Activated T-cell treated with anti-CD3 and anti-CD28 coated beads for 24 hours (primary cell): Measurements from ENCODE around the gene RC3H1.
"Not testable (repeated sequence)": the region's sequence is repeated elsewhere in the genome, so short reads cannot be mapped to it uniquely, and the experiment has no call there.

Experiments
- DNase-seq: peaks from one replicate; pipeline ENCODE4 v3.0.0-alpha.2; 2020; ENCODE audit warnings: low read depth

RC3H1 gene, protein sequence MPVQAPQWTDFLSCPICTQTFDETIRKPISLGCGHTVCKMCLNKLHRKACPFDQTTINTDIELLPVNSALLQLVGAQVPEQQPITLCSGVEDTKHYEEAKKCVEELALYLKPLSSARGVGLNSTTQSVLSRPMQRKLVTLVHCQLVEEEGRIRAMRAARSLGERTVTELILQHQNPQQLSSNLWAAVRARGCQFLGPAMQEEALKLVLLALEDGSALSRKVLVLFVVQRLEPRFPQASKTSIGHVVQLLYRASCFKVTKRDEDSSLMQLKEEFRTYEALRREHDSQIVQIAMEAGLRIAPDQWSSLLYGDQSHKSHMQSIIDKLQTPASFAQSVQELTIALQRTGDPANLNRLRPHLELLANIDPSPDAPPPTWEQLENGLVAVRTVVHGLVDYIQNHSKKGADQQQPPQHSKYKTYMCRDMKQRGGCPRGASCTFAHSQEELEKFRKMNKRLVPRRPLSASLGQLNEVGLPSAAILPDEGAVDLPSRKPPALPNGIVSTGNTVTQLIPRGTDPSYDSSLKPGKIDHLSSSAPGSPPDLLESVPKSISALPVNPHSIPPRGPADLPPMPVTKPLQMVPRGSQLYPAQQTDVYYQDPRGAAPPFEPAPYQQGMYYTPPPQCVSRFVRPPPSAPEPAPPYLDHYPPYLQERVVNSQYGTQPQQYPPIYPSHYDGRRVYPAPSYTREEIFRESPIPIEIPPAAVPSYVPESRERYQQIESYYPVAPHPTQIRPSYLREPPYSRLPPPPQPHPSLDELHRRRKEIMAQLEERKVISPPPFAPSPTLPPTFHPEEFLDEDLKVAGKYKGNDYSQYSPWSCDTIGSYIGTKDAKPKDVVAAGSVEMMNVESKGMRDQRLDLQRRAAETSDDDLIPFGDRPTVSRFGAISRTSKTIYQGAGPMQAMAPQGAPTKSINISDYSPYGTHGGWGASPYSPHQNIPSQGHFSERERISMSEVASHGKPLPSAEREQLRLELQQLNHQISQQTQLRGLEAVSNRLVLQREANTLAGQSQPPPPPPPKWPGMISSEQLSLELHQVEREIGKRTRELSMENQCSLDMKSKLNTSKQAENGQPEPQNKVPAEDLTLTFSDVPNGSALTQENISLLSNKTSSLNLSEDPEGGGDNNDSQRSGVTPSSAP

DNA sequence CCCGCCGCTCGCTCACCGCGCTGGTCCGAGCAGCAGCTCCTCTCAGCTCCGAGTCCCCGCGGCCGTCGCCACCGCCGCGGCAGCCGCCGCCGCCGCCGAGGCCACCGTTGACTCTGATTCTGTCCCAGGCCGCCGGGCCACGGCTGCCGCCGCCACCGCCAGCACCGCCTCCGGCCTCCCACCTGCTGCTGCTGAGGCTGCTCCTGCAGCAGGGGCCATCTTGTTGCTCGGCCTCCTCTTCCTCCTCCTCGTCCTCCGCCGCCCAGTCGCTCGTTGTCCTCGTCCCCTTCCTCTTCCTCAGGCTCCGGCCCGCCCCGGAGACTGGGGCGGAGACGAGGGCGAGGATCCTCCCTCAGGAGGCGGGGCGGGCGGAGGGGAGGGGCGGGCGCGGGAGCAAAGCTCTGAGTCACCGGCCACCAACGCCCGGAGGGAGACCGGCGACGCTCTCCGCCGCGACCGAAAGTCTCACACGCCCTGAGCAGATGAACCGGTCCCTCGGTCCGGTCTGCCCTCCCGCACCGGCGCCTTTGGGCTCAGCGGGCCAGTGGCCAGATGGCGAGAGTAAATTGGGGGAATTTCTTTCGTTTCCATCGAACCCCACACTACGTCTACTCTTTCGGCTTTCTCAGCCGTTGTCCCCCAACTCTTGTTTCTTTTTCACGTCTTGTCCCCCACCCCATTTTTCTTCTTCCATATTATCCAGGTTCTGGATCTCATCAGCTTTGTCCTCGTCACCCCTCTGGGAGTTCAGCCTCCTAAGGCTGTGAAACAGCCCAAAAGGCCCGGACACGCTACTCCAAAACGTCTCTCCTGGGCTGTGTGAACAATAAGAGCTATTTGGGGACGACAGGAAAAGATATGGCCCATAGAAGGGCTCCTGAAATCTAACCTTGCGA is at the start of gene RC3H1:
Gene RC3H1 (minus strand): TSS at position 278 of the 896 bp plus-strand sequence. CDS start 29,372 bp downstream, outside the sequence.
- DNase-seq: peak; percentile 86

DNA sequence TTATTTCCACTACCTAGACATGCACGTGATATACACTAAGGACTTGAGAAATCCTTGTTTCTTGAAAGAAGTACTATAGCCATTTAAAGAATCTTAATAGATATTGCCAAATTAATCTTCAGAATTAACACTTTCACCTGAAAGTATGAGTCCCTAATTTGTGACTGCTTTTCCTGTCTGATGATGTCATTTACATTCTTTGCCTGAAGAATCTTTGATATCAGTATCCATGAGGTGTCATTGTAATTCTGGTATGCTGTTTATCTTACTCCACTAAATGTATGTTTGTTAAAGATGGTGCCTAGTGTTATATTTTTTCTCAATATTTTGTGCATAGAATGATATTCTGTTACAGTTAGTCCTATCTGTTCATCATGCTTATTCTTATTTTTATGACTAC is 48.5 kb upstream of the RC3H1 start:
- no peak for DNase-seq

DNA sequence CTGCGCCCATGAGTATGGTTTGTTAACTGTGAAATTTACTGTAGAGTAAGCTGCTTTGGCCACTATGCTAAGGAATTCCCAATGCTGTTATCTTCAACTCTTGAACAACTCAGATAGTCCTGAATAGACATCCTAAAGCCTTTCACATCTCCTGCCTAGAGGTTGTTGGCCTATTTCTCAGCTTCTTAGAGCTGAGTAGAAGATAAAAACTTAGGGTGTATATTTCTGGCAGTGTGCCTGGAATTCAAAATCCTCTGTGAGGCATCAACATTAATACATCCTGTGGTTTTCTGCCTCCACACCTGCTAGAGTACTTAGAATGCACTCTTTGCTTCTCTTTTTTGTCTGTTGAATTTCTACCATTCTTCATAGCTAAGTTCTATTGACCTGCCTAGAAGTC is 45.8 kb upstream of the RC3H1 start:
- no peak for DNase-seq

DNA sequence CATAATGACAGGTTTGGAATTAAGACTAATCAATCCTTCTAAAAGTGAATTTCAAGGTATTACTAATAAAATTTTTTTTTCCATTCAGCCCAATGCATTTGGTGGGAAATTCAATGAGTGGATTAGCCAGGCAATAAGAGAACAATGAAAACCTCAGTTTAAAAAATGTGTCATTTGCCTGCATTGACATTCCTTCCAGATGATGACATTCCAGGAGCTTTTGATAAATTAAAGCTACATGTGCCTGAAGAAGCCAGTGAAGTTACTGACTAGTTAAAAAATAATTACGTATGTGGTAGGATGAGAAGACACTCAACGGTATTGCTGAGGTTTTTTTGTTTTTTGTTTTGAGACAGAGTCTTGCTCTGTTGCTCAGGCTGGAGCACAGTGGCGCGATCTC is 37.9 kb upstream of the RC3H1 start:
- DNase-seq: no peak

DNA sequence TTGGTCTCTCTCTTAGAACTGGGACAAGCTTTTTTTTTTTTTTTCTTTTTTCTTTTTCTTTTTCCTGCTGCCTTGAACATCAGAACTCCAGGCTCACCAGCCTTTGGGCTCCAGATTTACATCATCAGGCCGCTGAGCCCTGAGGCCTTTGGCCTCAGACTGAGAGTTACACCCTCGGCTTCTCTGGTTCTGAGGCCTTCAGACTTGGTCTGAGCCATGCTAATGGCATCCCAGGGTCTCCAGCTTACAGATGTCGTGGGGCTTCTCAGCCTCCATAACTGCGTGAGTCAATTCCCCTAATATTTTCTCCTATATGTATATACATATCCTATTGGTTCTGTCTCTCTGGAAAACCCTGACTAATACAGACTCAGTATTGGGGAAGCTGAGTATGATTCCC is 36.5 kb upstream of the RC3H1 start:
- DNase-seq: no peak

DNA sequence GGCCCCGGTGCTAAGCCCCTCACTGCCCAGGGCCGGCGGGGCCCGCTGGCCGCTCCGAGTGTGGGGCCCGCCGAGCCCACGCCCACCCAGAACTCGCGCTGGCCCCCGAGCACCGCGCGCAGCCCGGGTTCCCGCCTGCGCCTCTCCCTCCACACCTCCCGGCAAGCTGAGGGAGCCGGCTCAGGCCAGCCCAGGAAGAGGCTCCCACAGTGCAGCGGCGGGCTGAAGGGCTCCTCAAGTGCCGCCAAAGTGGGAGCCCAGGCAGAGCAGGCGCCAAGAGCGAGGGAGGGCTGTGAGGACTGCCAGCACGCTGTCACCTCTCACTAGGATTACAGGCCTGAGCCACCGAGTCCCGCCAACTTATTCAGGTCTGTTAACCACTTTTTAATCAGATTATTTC is 34.5 kb upstream of the RC3H1 start:
- DNase-seq: not testable (repeated sequence)

DNA sequence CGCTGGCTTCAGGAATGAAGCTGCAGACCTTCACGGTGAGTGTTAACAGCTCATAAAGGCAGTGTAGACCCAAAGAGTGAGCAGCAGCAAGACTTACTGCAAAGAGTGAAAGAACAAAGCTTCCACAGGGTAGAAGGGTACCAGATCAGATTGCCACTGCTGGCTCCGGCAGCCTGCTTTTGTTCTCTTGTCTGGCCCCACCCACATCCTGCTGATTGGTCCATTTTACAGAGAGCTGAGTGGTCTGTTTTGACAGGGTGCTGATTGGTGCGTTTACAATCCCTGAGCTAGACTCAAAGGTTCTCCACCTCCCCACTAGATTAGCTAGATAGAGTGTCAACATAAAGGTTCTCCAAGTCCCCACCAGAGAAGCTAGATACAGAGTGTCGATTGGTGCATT is 33.6 kb upstream of the RC3H1 start:
- DNase-seq: not testable (repeated sequence)

DNA sequence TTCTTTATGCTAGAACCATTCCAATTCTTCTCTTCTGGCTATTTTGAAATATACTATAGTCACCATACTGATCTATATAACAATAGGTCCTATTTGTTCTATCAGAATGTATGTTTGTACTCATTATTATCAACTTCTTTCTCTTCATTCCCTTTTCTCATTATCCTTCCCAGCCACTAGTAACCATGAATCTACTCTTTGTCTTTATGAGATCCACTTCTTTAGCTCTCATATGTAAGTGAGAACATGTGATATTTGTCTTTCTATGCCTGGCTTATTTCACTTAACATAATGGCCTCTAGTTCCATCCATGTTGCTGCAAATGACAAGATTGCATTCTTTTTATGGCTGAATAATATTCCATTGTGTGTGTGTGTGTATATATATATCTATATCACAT is 31.7 kb upstream of the RC3H1 start:
- DNase-seq: no peak

DNA sequence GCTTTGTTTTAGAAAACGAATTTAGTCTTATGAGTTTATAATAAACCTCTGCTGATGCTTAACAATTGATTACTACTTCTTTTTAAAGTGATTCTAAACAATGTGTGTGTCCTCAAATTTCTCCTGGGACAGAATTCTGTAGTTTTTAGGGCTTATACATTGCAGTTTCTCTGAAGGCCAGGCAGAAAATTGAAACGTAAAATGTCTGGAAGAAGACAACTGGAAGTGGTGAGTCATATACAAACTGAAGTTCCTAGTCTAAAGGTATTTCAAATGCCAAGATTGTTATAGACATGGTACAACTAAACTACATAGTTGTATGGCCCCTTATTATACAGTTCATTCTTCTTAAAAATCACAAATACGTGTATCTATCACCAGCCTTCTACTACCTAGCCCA is 30.5 kb upstream of the RC3H1 start:
- no peak for DNase-seq

DNA sequence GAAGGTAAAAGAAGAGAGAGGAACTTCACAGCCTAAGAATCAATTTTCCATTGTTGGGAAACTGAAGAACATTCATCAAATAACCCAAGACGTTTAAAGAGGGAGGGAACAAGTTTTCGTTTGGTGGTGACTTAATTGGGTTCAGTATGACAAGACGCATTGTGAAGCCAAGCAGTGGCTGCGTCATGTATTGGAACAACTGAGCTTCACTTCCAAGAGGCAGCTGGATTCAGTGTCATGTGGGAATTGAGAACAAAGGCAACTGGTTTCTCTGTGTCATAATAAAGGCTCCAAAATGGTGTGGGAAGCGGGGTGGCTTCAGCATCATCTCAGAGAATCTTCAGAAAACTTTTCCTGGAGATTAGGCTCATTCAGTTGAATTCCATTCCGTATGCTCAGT is 29.8 kb upstream of the RC3H1 start:
- DNase-seq: no peak

DNA sequence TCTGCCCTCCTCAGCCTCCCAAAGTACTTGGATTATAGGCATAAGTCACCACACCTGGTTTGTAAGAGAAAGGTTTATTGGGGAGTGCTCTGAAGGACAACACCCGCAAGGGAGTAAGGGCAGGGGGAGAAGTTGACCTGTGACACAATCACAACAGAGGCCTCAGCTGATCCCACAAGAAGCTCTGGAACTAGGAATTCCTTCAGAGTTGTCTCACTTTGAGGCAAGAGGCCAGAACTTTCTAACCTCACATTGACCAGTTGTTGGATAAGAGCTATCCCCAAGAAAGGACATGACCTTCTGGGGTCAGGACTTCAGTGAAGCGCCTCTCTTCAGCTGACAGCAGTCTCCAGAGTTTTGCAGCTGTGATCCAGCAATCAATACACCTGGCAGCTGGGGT is 27.4 kb upstream of the RC3H1 start:
- no peak for DNase-seq

DNA sequence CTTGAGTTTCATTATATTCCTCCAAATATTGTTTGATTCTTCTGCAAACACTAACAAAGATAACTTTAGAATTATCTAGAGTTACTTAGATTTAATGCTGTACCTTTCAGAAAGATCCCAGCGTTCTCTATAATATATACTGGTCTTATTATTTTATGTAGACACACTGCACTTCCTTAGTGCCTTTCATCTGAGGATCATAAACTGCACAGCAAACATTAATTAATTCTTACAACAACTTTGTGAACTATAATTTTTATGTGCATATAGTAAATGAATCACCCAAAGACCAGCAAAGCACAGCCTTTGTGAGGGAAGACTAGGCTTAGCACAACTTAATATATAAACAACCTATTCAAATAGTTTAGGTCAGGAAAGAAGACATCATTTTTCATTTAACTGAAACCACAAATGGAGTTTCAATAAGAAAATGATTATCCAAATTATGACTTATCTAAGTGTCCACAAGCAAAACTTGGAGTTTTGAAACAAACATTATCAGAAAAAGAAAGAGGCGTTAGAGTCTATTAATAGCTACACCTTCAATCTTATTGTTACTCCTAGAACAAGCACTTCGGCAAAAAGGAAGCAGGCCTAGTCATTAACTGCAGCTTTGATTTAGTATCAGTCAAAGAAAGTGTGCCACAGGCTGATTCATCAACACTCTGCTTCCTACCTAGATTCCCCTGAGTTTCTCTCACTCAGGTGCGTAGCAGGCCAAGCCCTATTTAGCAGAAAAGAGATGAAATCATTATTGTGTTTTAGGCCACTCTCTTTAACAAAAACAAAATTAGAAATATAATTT is 22.5 kb upstream of the RC3H1 start:
- DNase-seq: no peak

DNA sequence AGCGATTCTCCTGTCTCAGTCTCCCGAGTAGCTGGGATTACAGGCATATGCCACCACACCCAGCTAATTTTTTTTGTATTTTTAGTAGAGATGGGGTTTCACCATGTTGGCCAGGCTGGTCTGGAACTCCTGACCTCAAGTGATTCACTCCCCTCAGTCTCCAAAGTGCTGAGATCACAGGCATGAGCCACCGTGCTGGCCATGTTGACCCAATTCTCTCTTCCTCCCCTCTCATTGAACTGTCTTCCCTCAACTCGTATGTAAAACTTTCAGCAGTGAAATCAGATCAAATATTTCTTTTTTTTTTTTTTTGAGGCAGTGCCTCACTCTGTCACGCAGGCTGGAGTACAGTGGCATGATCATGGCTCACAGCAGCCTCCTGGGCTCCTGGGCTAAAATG is 20.4 kb upstream of the RC3H1 start:
- not testable (repeated sequence) for DNase-seq

DNA sequence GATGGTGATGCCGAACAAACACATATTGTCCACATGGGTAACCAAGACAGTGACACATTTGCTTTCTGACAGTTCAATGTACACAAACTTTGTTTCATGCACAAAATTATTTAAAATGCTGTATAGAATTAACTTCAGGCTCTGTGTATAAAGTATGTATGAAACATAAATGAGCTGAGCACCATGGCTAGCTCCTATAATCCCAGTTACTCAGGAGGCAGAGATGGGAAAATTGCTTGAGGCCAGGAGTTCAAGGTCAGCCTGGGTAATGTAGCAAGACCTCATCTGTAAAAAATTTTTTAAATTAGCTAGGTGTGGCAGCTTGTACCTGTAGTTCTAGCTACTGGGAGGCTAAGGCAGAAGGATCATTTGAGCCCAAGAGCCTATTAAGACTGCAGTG is 19.2 kb upstream of the RC3H1 start:
- DNase-seq: no peak

DNA sequence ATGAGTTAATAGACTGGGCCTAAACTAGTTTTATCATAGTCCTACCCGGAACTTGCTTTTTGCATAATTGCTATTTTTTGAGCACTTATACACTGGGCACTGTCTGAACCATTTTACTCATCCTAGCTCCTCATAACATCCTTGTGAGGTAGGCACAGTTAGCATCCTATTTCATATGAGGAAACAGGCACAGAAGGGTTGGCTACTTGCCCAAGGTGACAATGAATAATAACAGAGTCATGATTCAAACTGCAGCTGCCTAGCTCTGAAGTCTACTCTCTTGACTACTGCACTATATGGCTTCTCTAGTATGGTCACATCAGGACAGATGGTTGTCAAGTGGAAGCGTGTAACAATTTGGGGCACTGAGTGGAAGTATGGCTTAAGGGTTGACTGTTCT is 18.2 kb upstream of the RC3H1 start:
- no peak for DNase-seq

DNA sequence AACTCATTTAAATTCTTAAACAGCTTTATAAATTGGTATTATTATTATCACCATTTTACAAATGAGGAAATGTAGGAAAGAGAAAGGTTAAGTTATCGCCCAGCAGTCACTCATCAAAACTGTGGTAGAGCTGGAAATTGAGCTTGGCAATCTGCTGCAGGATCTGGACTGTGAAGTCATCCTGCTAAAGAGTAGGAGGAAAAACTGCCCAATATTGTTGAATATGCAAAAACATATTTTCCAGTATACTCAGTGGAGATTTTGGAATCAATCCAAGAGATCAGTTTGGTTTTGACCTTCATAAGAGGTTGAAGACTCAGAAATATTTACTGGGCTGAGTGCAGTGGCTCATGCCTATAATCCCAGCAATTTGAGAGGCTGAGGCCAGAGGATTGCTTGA is 16.9 kb upstream of the RC3H1 start:
- no peak for DNase-seq

DNA sequence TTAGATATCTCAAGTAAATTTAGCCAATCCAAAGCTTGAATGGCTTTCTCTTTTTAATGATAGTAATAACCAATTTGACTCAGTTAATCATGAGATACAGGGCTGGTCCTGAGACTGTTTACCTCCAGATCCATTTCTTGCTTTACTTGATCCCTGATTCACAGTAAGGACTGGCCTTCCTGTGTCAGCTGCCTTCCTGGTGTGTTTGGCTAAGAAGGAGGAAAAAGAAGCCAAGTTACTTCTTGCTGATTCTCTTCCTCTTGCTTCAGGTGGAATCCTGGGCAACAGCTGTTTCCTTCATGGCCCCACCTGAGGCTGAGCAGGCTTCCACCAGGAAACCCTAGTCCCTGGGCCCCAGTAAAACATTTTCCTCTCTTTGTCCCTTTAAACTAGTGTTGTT is 14.6 kb upstream of the RC3H1 start:
- DNase-seq: no peak

DNA sequence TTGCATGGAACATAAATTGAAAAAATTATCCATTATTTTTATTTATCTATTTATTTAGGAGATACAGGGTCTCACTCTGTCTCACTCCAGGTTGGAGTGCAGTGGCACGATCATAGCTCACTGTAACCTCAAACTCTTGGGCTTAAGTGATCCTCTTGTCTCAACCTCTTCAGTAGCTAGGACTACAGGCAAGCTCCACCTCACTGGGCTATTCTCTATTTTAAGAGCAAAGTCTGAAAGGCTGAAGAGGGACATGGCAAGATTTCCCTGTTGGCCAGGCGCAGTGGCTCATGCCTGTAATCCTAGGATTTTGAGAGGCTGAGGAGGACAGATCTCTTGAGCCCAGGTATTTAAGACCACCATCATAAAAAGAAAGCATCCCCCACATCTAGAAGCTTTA is 14.0 kb upstream of the RC3H1 start:
- DNase-seq: no peak

DNA sequence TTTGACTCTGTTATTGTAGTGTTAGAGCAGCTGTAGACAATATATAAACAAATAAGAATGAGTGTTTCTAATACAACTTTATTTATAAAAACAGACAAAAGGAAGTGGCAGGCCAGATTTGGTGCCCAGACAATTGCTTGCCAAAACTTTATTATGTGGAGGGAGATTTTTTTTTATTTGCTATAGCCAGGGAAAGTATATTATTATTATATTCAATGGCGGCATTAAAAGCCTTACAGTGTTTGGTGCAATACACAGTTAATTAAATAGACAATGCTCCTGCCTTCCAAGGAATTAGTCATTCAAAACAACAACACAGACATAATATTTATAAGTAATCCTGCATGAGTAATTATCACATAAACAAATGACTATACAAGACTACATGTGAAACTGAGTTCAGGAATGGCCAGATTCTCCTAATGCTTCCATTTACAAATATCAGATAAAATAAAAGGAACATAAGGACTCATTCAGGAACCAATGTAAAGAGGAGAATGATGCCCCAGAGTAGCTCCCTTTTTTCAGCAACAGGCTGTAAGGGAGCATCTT is 10.6 kb upstream of the RC3H1 start:
- DNase-seq: no peak

DNA sequence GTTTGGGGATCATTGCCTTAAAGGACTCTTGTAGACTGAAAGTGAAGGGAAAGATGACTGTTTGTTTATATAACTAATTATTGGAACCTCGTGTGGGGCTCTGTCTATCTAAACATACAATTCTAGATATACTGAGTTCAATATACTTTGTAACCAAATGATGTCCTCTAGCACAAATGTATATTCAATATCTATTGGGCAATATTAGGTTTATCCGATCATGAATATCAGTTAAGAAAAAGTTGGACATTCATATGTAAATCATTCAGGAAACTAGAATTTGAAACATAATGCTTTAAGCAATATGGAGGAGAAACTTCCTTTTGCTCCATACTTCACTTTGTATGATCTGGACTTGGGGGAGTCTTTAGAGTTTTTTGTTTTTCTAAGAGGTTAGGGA is 8.9 kb upstream of the RC3H1 start:
- DNase-seq: no peak

DNA sequence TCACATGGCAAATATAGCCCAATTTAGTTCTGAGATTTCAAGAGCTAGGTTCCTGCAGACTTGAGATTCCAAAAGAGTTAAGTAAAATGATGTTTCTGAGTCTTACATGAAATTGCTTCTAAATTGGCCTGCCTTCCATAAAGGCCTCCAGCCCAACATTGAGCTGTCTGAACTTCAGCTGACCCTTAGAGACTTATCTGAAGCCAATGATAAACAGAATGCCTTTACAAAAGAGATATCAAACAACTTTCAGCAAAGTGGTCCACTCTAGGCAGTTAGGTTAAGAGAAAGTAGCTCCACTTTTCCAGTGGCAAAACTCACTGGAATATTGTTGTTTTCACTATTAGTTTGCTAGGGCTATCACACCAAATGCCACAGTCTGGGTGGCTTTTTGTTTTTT is 6.3 kb upstream of the RC3H1 start:
- DNase-seq: no peak
